PC-9 (cell line): ENCODE results near the gene TNFAIP1. TPM values are rescaled to one million over a fixed set of nuclear protein-coding genes. Genes with fewer than 3 reads are reported as not detected.

Experiments used
- BruUV-seq: library from RNA; stranded (reverse); fragments of 400-500 nt; replicated peaks from 2 replicates; lab custom pipeline; 2021; lab: Mats Ljungman, UMichigan
- CTCF ChIA-PET: fragments of 300-600 bp; sonication (Branson Sonifier 250); formaldehyde crosslinking; loops from one replicate; lab custom pipeline; 2022; ENCODE audit warnings: antibody characterized with exemption; lab: Charles Lee
- POLR2A ChIA-PET: fragments of 300-600 bp; sonication (Branson Sonifier 250); formaldehyde crosslinking; loops from one replicate; lab custom pipeline; 2022; ENCODE audit warnings: antibody characterized with exemption; ENCODE audit not compliant: unreplicated experiment; lab: Charles Lee
- DNase-seq, 2 experiments: peaks; one replicate each; pipeline versions ENCODE4 v3.0.0 to v3.0.0-alpha.2; 2015 to 2022; ENCODE audit warnings: mixed read lengths in 1 of 2
- H2AFZ ChIP-seq: fragments of 200-600 bp; sonication (generic); 2 replicates; pipeline ENCODE4 v1.8.1; 2017; ENCODE audit warnings: antibody characterized with exemption
- H3F3A ChIP-seq: fragments of 200-600 bp; sonication (generic); 2 replicates; pipeline ENCODE4 v1.8.1; 2017; ENCODE audit warnings: antibody characterized with exemption, mild to moderate bottlenecking, low read depth; ENCODE audit not compliant: insufficient read depth
- H3K27ac ChIP-seq: fragments of 200-600 bp; sonication (generic); 2 replicates; pipeline ENCODE4 v1.6.1; 2016; ENCODE audit warnings: mixed run types
- H3K27me3 ChIP-seq: fragments of 200-600 bp; sonication (generic); 2 replicates; pipeline ENCODE4 v1.6.1; 2016; ENCODE audit warnings: low read depth, mixed run types; ENCODE audit not compliant: insufficient read depth
- H3K36me3 ChIP-seq: fragments of 200-600 bp; sonication (generic); 2 replicates; pipeline ENCODE4 v1.6.1; 2016; ENCODE audit warnings: low read depth, mixed run types
- H3K4me1 ChIP-seq: fragments of 200-600 bp; sonication (generic); replicated peaks from 2 replicates; pipeline ENCODE4 v1.6.1; 2016; ENCODE audit warnings: mixed run types; ENCODE audit not compliant: insufficient read depth
- H3K4me2 ChIP-seq: fragments of 200-600 bp; sonication (generic); 2 replicates; pipeline ENCODE4 v1.6.1; 2017; ENCODE audit warnings: mixed run types
- H3K4me3 ChIP-seq: fragments of 200-600 bp; sonication (generic); 2 replicates; pipeline ENCODE4 v1.6.1; 2016; ENCODE audit warnings: mixed run types
- H3K79me2 ChIP-seq: fragments of 200-600 bp; sonication (generic); 2 replicates; pipeline ENCODE4 v1.6.1; 2017; ENCODE audit warnings: low read depth, mixed run types
- H3K9me2 ChIP-seq: fragments of 200-600 bp; sonication (generic); 2 replicates; pipeline ENCODE4 v1.8.1; 2017; ENCODE audit warnings: mild to moderate bottlenecking; ENCODE audit not compliant: insufficient read depth
- H3K9me3 ChIP-seq: fragments of 200-600 bp; sonication (generic); 2 replicates; pipeline ENCODE4 v1.8.1; 2016; ENCODE audit warnings: low read depth; ENCODE audit not compliant: insufficient read depth
- H4K20me1 ChIP-seq: fragments of 200-600 bp; sonication (generic); 2 replicates; pipeline ENCODE4 v1.8.1; 2017; ENCODE audit not compliant: insufficient read depth
- EZH2 ChIP-seq: fragments of 200-600 bp; sonication (generic); IDR thresholded peaks from 2 replicates; pipeline ENCODE4 v1.8.0; 2017; ENCODE audit warnings: antibody characterized with exemption, low read depth
- intact Hi-C: fragments of 100-400 bp; cut with micrococcal nuclease; formaldehyde crosslinking; loops from one replicate; pipeline ENCODE4 v1.10.0; 2022; ENCODE audit not compliant: unreplicated experiment
- total RNA-seq: library from RNA; stranded (reverse); gene quantifications from 2 replicates; pipeline ENCODE4 v1.2.3, GENCODE V29; 2021
- TF ChIP-seq, protein P1 (sequence below): fragments of 200-600 bp; sonication (generic); conservative IDR thresholded peaks from 2 replicates; pipeline ENCODE4 v1.6.1; 2017; ENCODE audit warnings: mixed run types, antibody characterized with exemption, mild to moderate bottlenecking, moderate library complexity

TNFAIP1 gene
- total RNA-seq, 1 experiment from 2014 or later: 46.8 TPM

- H4K20me1 ChIP-seq: no peaks in the 10 kb centered on the region; the same call in 1 of the 2 replicates
- BruUV-seq: TSS peak; percentile 71
- H3K9me2 ChIP-seq: no peaks in the 10 kb centered on the region
- intact Hi-C loops: no loop called here
- peak overlapping the region; percentile 79 for H3K27ac ChIP-seq
- POLR2A ChIA-PET: interaction anchor here (0.7 to 1.3 kb wide), 3 partner anchors 21 to 169 kb away, joined by 4 to 8 read pairs (median 5); partner anchors contain the start of gene SLC46A1
- H2AFZ ChIP-seq: peak overlapping the region; percentile 98
- H3K79me2 ChIP-seq: peaks cover 11% of the 10 kb centered on the region; the same call in 1 of the 2 replicates
- peaks cover 40% of the 10 kb centered on the region for H3F3A ChIP-seq
- no peaks in the 10 kb centered on the region for H3K27me3 ChIP-seq
- peak overlapping the region; percentile 84 for H3K4me3 ChIP-seq
- H3K36me3 ChIP-seq: 0 out of 2 replicates have a peak, but pooled peaks cover 6% of the 10 kb centered on the region
- H3K4me2 ChIP-seq: peak overlapping the region; percentile 94
- peaks cover 37% of the 10 kb centered on the region for H3K4me1 ChIP-seq
- peak; percentile 62 to 77 for DNase-seq
- TF ChIP-seq, protein P1, sequence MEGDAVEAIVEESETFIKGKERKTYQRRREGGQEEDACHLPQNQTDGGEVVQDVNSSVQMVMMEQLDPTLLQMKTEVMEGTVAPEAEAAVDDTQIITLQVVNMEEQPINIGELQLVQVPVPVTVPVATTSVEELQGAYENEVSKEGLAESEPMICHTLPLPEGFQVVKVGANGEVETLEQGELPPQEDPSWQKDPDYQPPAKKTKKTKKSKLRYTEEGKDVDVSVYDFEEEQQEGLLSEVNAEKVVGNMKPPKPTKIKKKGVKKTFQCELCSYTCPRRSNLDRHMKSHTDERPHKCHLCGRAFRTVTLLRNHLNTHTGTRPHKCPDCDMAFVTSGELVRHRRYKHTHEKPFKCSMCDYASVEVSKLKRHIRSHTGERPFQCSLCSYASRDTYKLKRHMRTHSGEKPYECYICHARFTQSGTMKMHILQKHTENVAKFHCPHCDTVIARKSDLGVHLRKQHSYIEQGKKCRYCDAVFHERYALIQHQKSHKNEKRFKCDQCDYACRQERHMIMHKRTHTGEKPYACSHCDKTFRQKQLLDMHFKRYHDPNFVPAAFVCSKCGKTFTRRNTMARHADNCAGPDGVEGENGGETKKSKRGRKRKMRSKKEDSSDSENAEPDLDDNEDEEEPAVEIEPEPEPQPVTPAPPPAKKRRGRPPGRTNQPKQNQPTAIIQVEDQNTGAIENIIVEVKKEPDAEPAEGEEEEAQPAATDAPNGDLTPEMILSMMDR: no peak
- no peak for TF ChIP-seq EZH2
- CTCF ChIA-PET: no interaction called here
- no peaks in the 10 kb centered on the region for H3K9me3 ChIP-seq
Measured at GRCh38 chr17:28384281-28385036, 48.9 kb downstream of the TNFAIP1 start.

DNA sequence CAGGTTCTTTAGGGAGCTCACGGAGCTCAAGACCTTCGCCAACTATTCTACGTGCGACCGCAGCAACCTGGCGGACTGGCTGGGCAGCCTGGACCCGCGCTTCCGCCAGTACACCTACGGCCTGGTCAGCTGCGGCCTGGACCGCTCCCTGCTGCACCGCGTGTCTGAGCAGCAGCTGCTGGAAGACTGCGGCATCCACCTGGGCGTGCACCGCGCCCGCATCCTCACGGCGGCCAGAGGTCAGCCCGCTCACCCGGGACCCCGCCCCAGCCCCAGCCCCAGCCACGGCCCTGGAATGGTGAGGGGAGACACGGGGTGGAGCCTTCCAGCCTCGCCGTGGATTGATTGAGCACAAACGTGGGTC, 49.5 kb downstream of the TNFAIP1 start:
- POLR2A ChIA-PET: interaction anchor here (1.3 kb wide), 1 partner anchor 49 kb away, joined by 8 read pairs; no protein-coding TSS in a partner anchor
- H2AFZ ChIP-seq: peak overlapping the region; percentile 98
- peak overlapping the region; percentile 84 for H3K4me3 ChIP-seq
- H3K4me2 ChIP-seq: peak overlapping the region; percentile 94
- BruUV-seq: no TSS peak
- no peaks in the 10 kb centered on the region for H3K27me3 ChIP-seq
- no peak for TF ChIP-seq EZH2
- TF ChIP-seq, protein P1: no peak
- peak; percentile 66 to 77 for DNase-seq
- intact Hi-C loops: no loop called here
- H3K4me1 ChIP-seq: peaks cover 32% of the 10 kb centered on the region
- peaks cover 11% of the 10 kb centered on the region; the same call in 1 of the 2 replicates for H3K79me2 ChIP-seq
- H4K20me1 ChIP-seq: no peaks in the 10 kb centered on the region; the same call in 1 of the 2 replicates
- H3K9me2 ChIP-seq: no peaks in the 10 kb centered on the region
- peaks cover 34% of the 10 kb centered on the region for H3F3A ChIP-seq
- peak overlapping the region; percentile 79 for H3K27ac ChIP-seq
- H3K36me3 ChIP-seq: peaks cover 10% of the 10 kb centered on the region; the same call in 1 of the 2 replicates
- H3K9me3 ChIP-seq: no peaks in the 10 kb centered on the region
- CTCF ChIA-PET: no interaction called here

DNA sequence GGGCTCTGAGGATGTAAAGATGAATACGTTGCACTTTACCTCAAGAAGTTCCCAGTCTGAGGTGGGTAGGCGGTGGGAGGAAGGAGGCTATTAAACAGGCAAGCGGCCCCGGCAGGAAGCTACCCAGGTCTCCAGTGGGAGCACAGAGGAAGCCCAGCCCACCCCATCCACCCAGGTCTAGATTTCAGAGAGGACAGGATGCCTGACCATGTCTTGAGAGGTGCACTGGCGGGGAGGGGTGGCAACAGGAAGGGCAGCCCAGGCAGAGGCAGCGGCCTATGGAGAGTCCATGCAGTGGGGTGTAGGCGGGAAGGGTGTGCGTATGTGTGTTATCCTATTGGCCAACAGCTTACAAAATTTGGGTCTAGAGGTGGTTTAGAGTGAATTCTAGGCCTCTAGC, 49.8 kb downstream of the TNFAIP1 start:
- TF ChIP-seq, protein P1: no peak
- no peak for TF ChIP-seq EZH2
- H3K9me3 ChIP-seq: no peaks in the 10 kb centered on the region
- H3K4me1 ChIP-seq: peaks cover 30% of the 10 kb centered on the region
- CTCF ChIA-PET: interaction anchor here (0.5 kb wide), 1 partner anchor 494 kb away, joined by 6 read pairs; no protein-coding TSS in a partner anchor
- H3K27ac ChIP-seq: peak overlapping the region; percentile 79
- H4K20me1 ChIP-seq: no peaks in the 10 kb centered on the region; the same call in 1 of the 2 replicates
- H3K36me3 ChIP-seq: peaks cover 10% of the 10 kb centered on the region; the same call in 1 of the 2 replicates
- H3K4me2 ChIP-seq: peak overlapping the region; percentile 94
- H3F3A ChIP-seq: peaks cover 33% of the 10 kb centered on the region
- peak overlapping the region; percentile 84 for H3K4me3 ChIP-seq
- BruUV-seq: no TSS peak
- POLR2A ChIA-PET: no interaction called here
- no peaks in the 10 kb centered on the region for H3K27me3 ChIP-seq
- intact Hi-C loops: no loop called here
- H3K9me2 ChIP-seq: no peaks in the 10 kb centered on the region
- no peak for DNase-seq
- H3K79me2 ChIP-seq: peaks cover 11% of the 10 kb centered on the region; the same call in 1 of the 2 replicates
- peak overlapping the region; percentile 98; the same call in 1 of the 2 replicates for H2AFZ ChIP-seq
